MM.1S (cell line): ENCODE results near the gene CNOT8.

ENCODE experiments used
- DNase-seq: peaks from one replicate; pipeline ENCODE4 v3.0.0-alpha.2; 2015
- H2AFZ ChIP-seq: fragments of 300-600 bp; sonication (generic); 2 replicates; pipeline ENCODE4 v1.6.0; 2016; ENCODE audit warnings: antibody characterized with exemption, low read length
- H3F3A ChIP-seq: fragments of 300-600 bp; sonication (generic); 2 replicates; pipeline ENCODE4 v1.6.1; 2016; ENCODE audit warnings: mild to moderate bottlenecking, antibody characterized with exemption, low read length, moderate library complexity, mixed read lengths; ENCODE audit not compliant: insufficient read depth
- H3K27ac ChIP-seq: fragments of 300-600 bp; sonication (generic); 2 replicates; pipeline ENCODE4 v1.5.1; 2016; ENCODE audit warnings: mild to moderate bottlenecking, low read length
- H3K27me3 ChIP-seq: fragments of 300-600 bp; sonication (generic); replicated peaks from 2 replicates; pipeline ENCODE4 v1.6.0; 2016; ENCODE audit warnings: low read length; ENCODE audit not compliant: insufficient read depth
- H3K36me3 ChIP-seq: fragments of 300-600 bp; sonication (generic); replicated peaks from 2 replicates; pipeline ENCODE4 v1.6.1; 2016; ENCODE audit warnings: mild to moderate bottlenecking, low read length, mixed read lengths; ENCODE audit not compliant: insufficient read depth
- H3K4me1 ChIP-seq: fragments of 300-600 bp; sonication (generic); 2 replicates; pipeline ENCODE4 v1.6.1; 2016; ENCODE audit warnings: low read length, mixed read lengths
- H3K4me2 ChIP-seq: fragments of 300-600 bp; sonication (generic); 2 replicates; pipeline ENCODE4 v1.6.0; 2016; ENCODE audit warnings: low read depth, low read length
- H3K4me3 ChIP-seq: fragments of 300-600 bp; sonication (generic); 2 replicates; pipeline ENCODE4 v1.5.1; 2016; ENCODE audit warnings: low read length, mixed read lengths
- H3K79me2 ChIP-seq: fragments of 300-600 bp; sonication (generic); 2 replicates; pipeline ENCODE4 v1.6.1; 2016; ENCODE audit warnings: mixed run types, low read length, mixed read lengths
- H3K9ac ChIP-seq: fragments of 300-600 bp; sonication (generic); 2 replicates; pipeline ENCODE4 v1.6.1; 2016; ENCODE audit warnings: low read length, mixed read lengths
- H3K9me2 ChIP-seq: fragments of 300-600 bp; sonication (generic); replicated peaks from 2 replicates; pipeline ENCODE4 v1.6.1; 2016; ENCODE audit warnings: mild to moderate bottlenecking, low read length, mixed read lengths; ENCODE audit not compliant: insufficient read depth
- H3K9me3 ChIP-seq: fragments of 300-600 bp; sonication (generic); replicated peaks from 2 replicates; pipeline ENCODE4 v1.6.1; 2016; ENCODE audit warnings: mild to moderate bottlenecking, low read length, mixed read lengths; ENCODE audit not compliant: insufficient read depth
- H4K20me1 ChIP-seq: fragments of 300-600 bp; sonication (generic); 2 replicates; pipeline ENCODE4 v1.6.1; 2016; ENCODE audit warnings: mild to moderate bottlenecking, low read length, moderate library complexity, mixed read lengths; ENCODE audit not compliant: insufficient read depth
- EZH2 ChIP-seq: fragments of 300-600 bp; sonication (generic); optimal IDR thresholded peaks from 2 replicates; pipeline ENCODE3; 2017; ENCODE audit warnings: low read depth, mild to moderate bottlenecking, antibody characterized with exemption, low read length, mixed read lengths
- EZH2phosphoT487 ChIP-seq: fragments of 300-600 bp; sonication (generic); IDR thresholded peaks from 2 replicates; pipeline ENCODE4 v1.6.1; 2018; ENCODE audit warnings: antibody characterized with exemption, low read length
- TF ChIP-seq, protein P1 (sequence below): fragments of 300-600 bp; sonication (generic); IDR thresholded peaks from 2 replicates; pipeline ENCODE4 v1.5.1; 2016; ENCODE audit warnings: antibody characterized with exemption, low read length, mixed read lengths

The CNOT8 gene

DNA sequence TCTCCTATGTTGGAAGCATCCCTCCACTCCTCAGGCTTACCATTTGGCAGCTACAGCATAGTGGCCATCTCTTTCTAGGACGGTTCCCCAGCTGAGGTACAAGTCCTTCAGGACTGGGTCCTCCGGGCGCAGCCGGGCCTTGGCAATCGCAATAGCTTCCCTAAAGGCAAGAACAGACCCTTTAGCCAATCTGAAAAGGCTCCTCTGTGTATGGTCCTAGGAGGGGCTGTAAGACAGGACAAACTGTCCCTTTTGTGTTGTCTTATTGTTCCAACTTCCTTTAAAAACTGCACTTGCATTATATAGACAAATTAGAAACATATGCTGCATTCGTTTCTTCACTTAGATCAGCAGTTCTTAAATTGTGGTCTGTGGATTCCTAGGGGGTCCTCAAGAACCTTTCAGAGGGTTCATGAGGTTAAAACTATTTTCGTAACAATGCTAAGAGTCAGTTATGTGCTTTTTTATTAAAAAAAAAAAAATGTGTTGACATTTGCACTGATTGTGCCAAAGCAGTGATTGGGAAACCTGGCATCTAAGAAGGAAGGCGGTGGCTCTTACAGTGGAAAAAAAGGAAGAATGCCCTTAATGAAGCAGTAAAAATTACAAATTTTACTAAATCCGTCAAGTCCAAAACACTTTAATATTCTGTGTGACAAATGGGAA lies 40.9 kb downstream of the CNOT8 start:
- Histone ChIP-seq H3F3A (no peaks in the 10 kb centered on the region), H2AFZ (no peak overlapping the region), H3K27ac (no peak overlapping the region), H3K36me3 (peaks cover 21% of the 10 kb centered on the region), H3K9me2 (no peaks in the 10 kb centered on the region), H3K4me1 (no peaks in the 10 kb centered on the region), H3K9ac (no peak overlapping the region), H3K4me2 (no peak overlapping the region), H4K20me1 (no peaks in the 10 kb centered on the region), H3K4me3 (no peak overlapping the region), H3K79me2 (no peaks in the 10 kb centered on the region), H3K9me3 (no peaks in the 10 kb centered on the region; the same call in 1 of the 2 replicates), H3K27me3 (no peaks in the 10 kb centered on the region)
- TF ChIP-seq EZH2 = no peak
- TF ChIP-seq EZH2phosphoT487 = no peak
- TF ChIP-seq, protein P1, sequence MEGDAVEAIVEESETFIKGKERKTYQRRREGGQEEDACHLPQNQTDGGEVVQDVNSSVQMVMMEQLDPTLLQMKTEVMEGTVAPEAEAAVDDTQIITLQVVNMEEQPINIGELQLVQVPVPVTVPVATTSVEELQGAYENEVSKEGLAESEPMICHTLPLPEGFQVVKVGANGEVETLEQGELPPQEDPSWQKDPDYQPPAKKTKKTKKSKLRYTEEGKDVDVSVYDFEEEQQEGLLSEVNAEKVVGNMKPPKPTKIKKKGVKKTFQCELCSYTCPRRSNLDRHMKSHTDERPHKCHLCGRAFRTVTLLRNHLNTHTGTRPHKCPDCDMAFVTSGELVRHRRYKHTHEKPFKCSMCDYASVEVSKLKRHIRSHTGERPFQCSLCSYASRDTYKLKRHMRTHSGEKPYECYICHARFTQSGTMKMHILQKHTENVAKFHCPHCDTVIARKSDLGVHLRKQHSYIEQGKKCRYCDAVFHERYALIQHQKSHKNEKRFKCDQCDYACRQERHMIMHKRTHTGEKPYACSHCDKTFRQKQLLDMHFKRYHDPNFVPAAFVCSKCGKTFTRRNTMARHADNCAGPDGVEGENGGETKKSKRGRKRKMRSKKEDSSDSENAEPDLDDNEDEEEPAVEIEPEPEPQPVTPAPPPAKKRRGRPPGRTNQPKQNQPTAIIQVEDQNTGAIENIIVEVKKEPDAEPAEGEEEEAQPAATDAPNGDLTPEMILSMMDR = no peak
- no peak for DNase-seq

DNA sequence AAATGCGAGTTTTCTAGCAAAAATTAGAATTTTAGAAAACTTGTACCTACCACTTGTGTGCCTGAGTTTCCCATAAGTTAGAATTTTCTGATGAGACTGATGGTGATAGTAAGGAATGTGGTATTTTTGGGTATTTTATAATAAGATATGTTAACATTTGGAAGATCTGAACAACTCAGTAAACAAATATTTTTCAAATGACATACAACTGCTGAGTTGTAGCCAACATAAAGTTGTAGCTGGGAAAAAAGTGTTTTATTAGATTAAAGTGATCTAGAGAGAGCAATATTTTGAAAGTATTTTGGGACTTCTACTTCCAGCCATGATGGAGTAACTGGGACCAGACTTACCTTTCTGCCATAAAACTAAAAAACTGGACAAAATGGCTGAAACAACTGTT lies 41.6 kb downstream of the CNOT8 start:
- no peak overlapping the region for H3K4me2 ChIP-seq
- H3K27ac ChIP-seq = no peak overlapping the region
- H3F3A ChIP-seq = no peaks in the 10 kb centered on the region
- TF ChIP-seq EZH2 (no peak), EZH2phosphoT487 (no peak)
- TF ChIP-seq, protein P1 = no peak
- no peak overlapping the region for H3K9ac ChIP-seq
- H3K79me2 ChIP-seq = no peaks in the 10 kb centered on the region
- no peaks in the 10 kb centered on the region; the same call in 1 of the 2 replicates for H3K9me3 ChIP-seq
- no peaks in the 10 kb centered on the region for H4K20me1 ChIP-seq
- no peak for DNase-seq
- H3K9me2 ChIP-seq = no peaks in the 10 kb centered on the region
- no peaks in the 10 kb centered on the region for H3K4me1 ChIP-seq
- peaks cover 21% of the 10 kb centered on the region for H3K36me3 ChIP-seq
- no peak overlapping the region for H3K4me3 ChIP-seq
- H2AFZ ChIP-seq = no peak overlapping the region
- H3K27me3 ChIP-seq = no peaks in the 10 kb centered on the region

DNA sequence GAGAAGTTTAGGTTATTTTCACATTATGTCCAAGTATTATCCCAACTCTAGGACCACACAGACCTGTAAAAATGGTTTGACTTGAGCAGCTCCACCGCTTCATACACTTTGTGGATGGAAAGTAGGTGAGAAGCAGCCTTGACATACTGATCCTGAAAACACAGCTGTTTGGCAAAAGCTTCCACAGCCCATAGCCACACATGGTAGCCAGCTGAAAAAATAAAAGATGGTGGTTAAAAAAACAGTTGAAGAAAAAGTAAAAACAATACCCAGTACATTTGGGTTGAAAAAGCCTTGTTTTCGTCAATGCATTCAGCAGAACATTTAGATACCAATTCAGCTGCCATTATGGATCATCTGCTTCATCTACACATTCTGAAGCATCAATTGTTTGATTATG lies 42.8 kb downstream of the CNOT8 start:
- H3K4me2 ChIP-seq = no peak overlapping the region
- H4K20me1 ChIP-seq = no peaks in the 10 kb centered on the region
- H3K27me3 ChIP-seq = no peaks in the 10 kb centered on the region
- H3K36me3 ChIP-seq = peaks cover 21% of the 10 kb centered on the region
- no peak overlapping the region for H3K4me3 ChIP-seq
- no peak overlapping the region for H3K9ac ChIP-seq
- no peaks in the 10 kb centered on the region for H3F3A ChIP-seq
- TF ChIP-seq, protein P1 = no peak
- no peak for TF ChIP-seq EZH2phosphoT487
- no peak for TF ChIP-seq EZH2
- H3K27ac ChIP-seq = no peak overlapping the region
- H3K9me3 ChIP-seq = no peaks in the 10 kb centered on the region; the same call in 1 of the 2 replicates
- H3K4me1 ChIP-seq = no peaks in the 10 kb centered on the region
- no peaks in the 10 kb centered on the region for H3K9me2 ChIP-seq
- H3K79me2 ChIP-seq = no peaks in the 10 kb centered on the region
- no peak for DNase-seq
- H2AFZ ChIP-seq = no peak overlapping the region
